ENCODE results near the gene ITIH2.

DNA sequence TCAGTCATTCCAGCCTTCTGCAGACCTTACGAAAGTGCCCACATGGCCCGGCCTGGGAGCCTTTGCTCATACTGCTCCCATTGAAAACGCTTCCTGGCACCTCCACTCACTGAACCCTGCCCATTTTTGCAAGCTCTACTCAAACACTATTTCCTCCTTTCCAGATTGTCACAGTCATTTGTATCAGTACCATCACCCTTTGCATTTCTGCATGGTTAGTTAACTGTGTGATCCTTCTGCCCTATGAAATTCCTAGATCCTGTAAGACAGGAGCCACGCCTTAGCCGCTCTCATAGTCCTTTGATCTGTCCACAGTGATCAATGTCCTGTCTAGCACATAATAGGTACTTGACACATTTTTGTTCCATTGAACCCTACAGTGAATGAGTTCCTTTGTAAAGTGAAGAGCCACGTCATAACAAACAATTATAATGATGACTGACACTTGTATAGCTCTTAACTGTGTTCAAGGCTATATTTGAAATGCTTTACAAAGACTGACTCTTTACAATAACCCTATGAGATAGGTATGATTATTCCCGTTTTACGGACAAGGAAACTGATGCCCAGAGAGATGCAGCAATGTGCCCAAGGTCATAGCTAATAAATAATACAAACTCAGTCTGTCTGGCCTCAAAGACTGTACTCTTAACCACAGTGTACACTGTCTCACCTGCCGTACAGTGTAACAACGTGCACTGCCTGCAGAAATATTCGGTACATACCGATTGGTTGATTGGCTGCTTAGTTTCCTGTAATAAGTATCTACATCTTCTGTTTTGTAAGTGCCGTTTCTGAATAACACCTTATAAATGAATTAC, 16.6 kb upstream of the ITIH2 start:
- TF ChIP-seq, protein P1, sequence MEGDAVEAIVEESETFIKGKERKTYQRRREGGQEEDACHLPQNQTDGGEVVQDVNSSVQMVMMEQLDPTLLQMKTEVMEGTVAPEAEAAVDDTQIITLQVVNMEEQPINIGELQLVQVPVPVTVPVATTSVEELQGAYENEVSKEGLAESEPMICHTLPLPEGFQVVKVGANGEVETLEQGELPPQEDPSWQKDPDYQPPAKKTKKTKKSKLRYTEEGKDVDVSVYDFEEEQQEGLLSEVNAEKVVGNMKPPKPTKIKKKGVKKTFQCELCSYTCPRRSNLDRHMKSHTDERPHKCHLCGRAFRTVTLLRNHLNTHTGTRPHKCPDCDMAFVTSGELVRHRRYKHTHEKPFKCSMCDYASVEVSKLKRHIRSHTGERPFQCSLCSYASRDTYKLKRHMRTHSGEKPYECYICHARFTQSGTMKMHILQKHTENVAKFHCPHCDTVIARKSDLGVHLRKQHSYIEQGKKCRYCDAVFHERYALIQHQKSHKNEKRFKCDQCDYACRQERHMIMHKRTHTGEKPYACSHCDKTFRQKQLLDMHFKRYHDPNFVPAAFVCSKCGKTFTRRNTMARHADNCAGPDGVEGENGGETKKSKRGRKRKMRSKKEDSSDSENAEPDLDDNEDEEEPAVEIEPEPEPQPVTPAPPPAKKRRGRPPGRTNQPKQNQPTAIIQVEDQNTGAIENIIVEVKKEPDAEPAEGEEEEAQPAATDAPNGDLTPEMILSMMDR (IDR thresholded peaks at IDR 0.05; ENCODE audit: insufficient read depth, low read length, poor library complexity, severe bottlenecking) = no peak
- no peak for TF ChIP-seq EZH2phosphoT487 (conservative IDR thresholded peaks at IDR 0.05; ENCODE audit: low read length)
